GM12878 (cell line): ENCODE data around the gene ZNF547. TPM values are rescaled to one million over a fixed set of nuclear protein-coding genes. Genes with fewer than 3 reads are reported as not detected.

Source experiments
- ATAC-seq: fragments of 200-7000 bp; cut with Tn5 transposase; 3 replicates; pipeline ENCODE4 v1.9.1; 2020; ENCODE audit warnings: mild to moderate bottlenecking, moderate library complexity
- BruUV-seq: library from RNA; stranded (reverse); fragments of 400-500 nt; replicated peaks from 2 replicates; lab custom pipeline; 2021; lab: Mats Ljungman, UMichigan
- CTCF ChIA-PET: fragments of 300-600 bp; sonication (Branson Sonifier 250); formaldehyde crosslinking; extraction: SDS; loops from one replicate; lab custom pipeline; 2021; ENCODE audit warnings: inconsistent platforms; lab: Yijun Ruan, JAX
- POLR2A ChIA-PET: fragments of 350-600 bp; formaldehyde crosslinking; extraction: SDS; loops from one replicate; lab custom pipeline; 2021; ENCODE audit warnings: inconsistent platforms; lab: Charles Lee
- RAD21 ChIA-PET: fragments of 300-600 bp; sonication (Branson Sonifier 250); formaldehyde crosslinking; loops from one replicate; lab custom pipeline; 2023; ENCODE audit warnings: antibody characterized with exemption; ENCODE audit not compliant: unreplicated experiment; lab: Charles Lee
- SMC1A ChIA-PET: fragments of 300-600 bp; sonication (Branson Sonifier 250); formaldehyde crosslinking; loops from one replicate; lab custom pipeline; 2023; ENCODE audit not compliant: unreplicated experiment, uncharacterized antibody; lab: Charles Lee
- DNase-seq: peaks from one replicate; pipeline ENCODE4 v3.0.0-alpha.2; 2011; ENCODE audit warnings: low read depth, low spot score
- FAIRE-seq: peaks from 3 replicates; lab custom pipeline; 2011; peaks lifted over from hg19 to GRCh38; lab: Jason Lieb, UNC
- H2AFZ ChIP-seq: 2 replicates; pipeline ENCODE4 v1.6.0; 2011; ENCODE audit warnings: low read depth, low read length, control low read depth; ENCODE audit not compliant: control insufficient read depth
- H3K27ac ChIP-seq: 2 replicates; pipeline ENCODE4 v1.5.1; 2011; ENCODE audit warnings: control low read depth; ENCODE audit not compliant: control insufficient read depth, insufficient read depth
- H3K27me3 ChIP-seq, 2 experiments: replicated peaks in 1 of 2; 2 replicates each; pipeline versions ENCODE4 v1.6.0 to v1.6.1; 2011; ENCODE audit warnings: low read length in 1 of 2; ENCODE audit not compliant: control insufficient read depth in 2 of 2, insufficient read depth in 2 of 2
- H3K36me3 ChIP-seq, 2 experiments: 2 replicates each; pipeline ENCODE4 v1.5.1; 2011; ENCODE audit warnings: low read length in 1 of 2; ENCODE audit not compliant: control insufficient read depth in 2 of 2, insufficient read depth in 2 of 2
- H3K4me1 ChIP-seq: 2 replicates; pipeline ENCODE4 v1.6.1; 2011; ENCODE audit warnings: mild to moderate bottlenecking, low read length, moderate library complexity, mixed read lengths; ENCODE audit not compliant: control insufficient read depth, insufficient read depth
- H3K4me2 ChIP-seq: 2 replicates; pipeline ENCODE4 v1.6.0; 2011; ENCODE audit warnings: control low read depth; ENCODE audit not compliant: control insufficient read depth, insufficient read depth
- H3K4me3 ChIP-seq: fragments of 200-600 bp; sonication (generic); 2 replicates; pipeline ENCODE4 v1.5.1; 2016
- H3K79me2 ChIP-seq: 2 replicates; pipeline ENCODE4 v1.6.0; 2011; ENCODE audit warnings: low read length; ENCODE audit not compliant: control insufficient read depth, insufficient read depth
- H3K9ac ChIP-seq: 2 replicates; pipeline ENCODE4 v1.8.0; 2011; ENCODE audit warnings: low read length, control low read depth, mixed read lengths; ENCODE audit not compliant: control insufficient read depth, insufficient read depth
- H3K9me3 ChIP-seq: replicated peaks from 3 replicates; pipeline ENCODE4 v1.5.1; 2011; ENCODE audit warnings: mild to moderate bottlenecking, low read length; ENCODE audit not compliant: control insufficient read depth, insufficient read depth
- H4K20me1 ChIP-seq: 2 replicates; pipeline ENCODE4 v1.6.0; 2011; ENCODE audit not compliant: control insufficient read depth, insufficient read depth
- CBFB ChIP-seq: IDR thresholded peaks from 2 replicates; pipeline ENCODE4 v1.6.1; 2016; ENCODE audit warnings: antibody characterized with exemption, low read depth
- CHD1 ChIP-seq: IDR thresholded peaks from 2 replicates; pipeline ENCODE4 v1.6.1; 2012; ENCODE audit warnings: low read depth, low read length, improper control_type of control experiment
- CTCF ChIP-seq, 3 experiments: IDR thresholded peaks in 2 of 3; conservative IDR thresholded peaks in 1 of 3; 2 replicates each; pipeline ENCODE4 v1.5.1; 2011; ENCODE audit warnings: low read depth in 3 of 3, low read length in 3 of 3, mild to moderate bottlenecking in 3 of 3, control low read depth in 2 of 3, moderate library complexity in 2 of 3, inconsistent platforms in 1 of 3, mixed read lengths in 1 of 3; ENCODE audit not compliant: control insufficient read depth in 2 of 3, insufficient read depth in 1 of 3; ENCODE audit errors: extremely low read depth in 1 of 3
- EP300 ChIP-seq, 2 experiments: fragments of 150-350 bp in 1 of 2; IDR thresholded peaks; 2 replicates each; pipeline ENCODE4 v1.6.1; 2011 to 2012; ENCODE audit warnings: low read depth in 2 of 2, low read length in 2 of 2, borderline replicate concordance in 1 of 2, improper control_type of control experiment in 1 of 2, inconsistent platforms in 1 of 2; ENCODE audit not compliant: control insufficient read depth in 1 of 2
- IRF3 ChIP-seq: fragments of 450-650 bp; IDR thresholded peaks from 2 replicates; pipeline ENCODE4 v1.6.1; 2014; ENCODE audit warnings: mild to moderate bottlenecking
- PML ChIP-seq: IDR thresholded peaks from 2 replicates; pipeline ENCODE4 v1.6.1; 2012; ENCODE audit warnings: low read length, inconsistent platforms
- SIN3A ChIP-seq: IDR thresholded peaks from 2 replicates; pipeline ENCODE4 v1.6.1; 2012; ENCODE audit warnings: low read depth, low read length, improper control_type of control experiment
- SMARCA5 ChIP-seq: fragments of 450-650 bp; IDR thresholded peaks from 2 replicates; pipeline ENCODE4 v1.6.1; 2017; ENCODE audit warnings: mild to moderate bottlenecking
- STAT1 ChIP-seq: fragments of 450-650 bp; conservative IDR thresholded peaks from 2 replicates; pipeline ENCODE4 v1.6.1; 2014; ENCODE audit warnings: antibody characterized with exemption, mild to moderate bottlenecking
- SUZ12 ChIP-seq: fragments of 200-600 bp; sonication (generic); IDR thresholded peaks from one replicate; pipeline ENCODE4 v1.6.1; 2018; ENCODE audit warnings: antibody characterized with exemption, mild to moderate bottlenecking; ENCODE audit not compliant: unreplicated experiment
- ZNF217 ChIP-seq: fragments of 450-650 bp; IDR thresholded peaks from 2 replicates; pipeline ENCODE4 v1.6.1; 2017; ENCODE audit warnings: antibody characterized with exemption, mild to moderate bottlenecking
- ZSCAN29 ChIP-seq: fragments of 450-650 bp; IDR thresholded peaks from 2 replicates; pipeline ENCODE4 v1.6.1; 2017; ENCODE audit warnings: mild to moderate bottlenecking, moderate library complexity
- WGBS: methylation state at CpG from one replicate; pipeline ENCODE4 v1.1.6; 2016; ENCODE audit warnings: low lambda C conversion rate; ENCODE audit not compliant: insufficient replicate concordance, insufficient coverage; ENCODE audit errors: missing lambda C conversion rate; 5-methylcytosine and 5-hydroxymethylcytosine counted together
- in situ Hi-C: fragments of 300-500 bp; cut with MboI; formaldehyde crosslinking; loops from 9 replicates; pipeline ENCODE4 v1.14.3; 2018; ENCODE audit warnings: mixed read lengths
- intact Hi-C: fragments of 100-400 bp; cut with micrococcal nuclease; formaldehyde crosslinking; loops from one replicate; pipeline ENCODE4 v1.14.2; 2022; ENCODE audit not compliant: unreplicated experiment
- polyA plus RNA-seq, 11 experiments: library from polyadenylated mRNA; depleted of rRNA in 4 of 11; unstranded in 6 of 11; stranded (reverse) in 5 of 11; fragments of >200 nt; fragmentation: Nextera tagmentation in 4 of 11; fragmentation: Illumina TruSeq in 1 of 11; extraction: Ambion mirVana in 4 of 11; extraction: Trizol in 1 of 11; gene quantifications; 1 replicate in 1 of 11; 2 replicates in 10 of 11; pipeline versions ENCODE4 v1.2.1 to v1.2.3, GENCODE V29; 2011 to 2016; ENCODE audit warnings: inconsistent platforms in 2 of 11, missing spikeins in 2 of 11, low read depth in 1 of 11
- total RNA-seq, 4 experiments: library from RNA; depleted of rRNA in 3 of 4; stranded (reverse); fragments of >200 nt in 3 of 4; fragmentation: Illumina TruSeq in 1 of 4; extraction: Trizol in 1 of 4; gene quantifications; 2 replicates each; pipeline versions ENCODE4 v1.2.1 to v1.2.3, GENCODE V29; 2013 to 2021
- TF ChIP-seq, protein P1 (sequence below): IDR thresholded peaks from 2 replicates; pipeline ENCODE4 v1.6.1; 2011; ENCODE audit warnings: mild to moderate bottlenecking, low read depth, low read length, moderate library complexity; ENCODE audit not compliant: insufficient replicate concordance
- TF ChIP-seq, protein P2 (sequence below): IDR thresholded peaks from 2 replicates; pipeline ENCODE4 v1.6.1; 2012; ENCODE audit warnings: improper control_type of control experiment, low read depth, low read length; ENCODE audit not compliant: insufficient replicate concordance

The ZNF547 gene
- total and polyA plus RNA-seq, 10 of the 15 experiments (the other 5 are each of a cell fraction or from before 2014, with no cell fraction given), result 2.3 to 6.0 (median 3.3) TPM

GRCh38 chr19:57338877-57339276, 24.5 kb upstream of the ZNF547 start (continued):
- TF ChIP-seq EP300 (IDR thresholded peaks at IDR 0.05; ENCODE audit: borderline replicate concordance in 1 of 2, control insufficient read depth in 1 of 2, low read depth in 2 of 2, low read length in 2 of 2) (no peak), SIN3A (no peak), PML (no peak), ZNF217 (no peak)

DNA sequence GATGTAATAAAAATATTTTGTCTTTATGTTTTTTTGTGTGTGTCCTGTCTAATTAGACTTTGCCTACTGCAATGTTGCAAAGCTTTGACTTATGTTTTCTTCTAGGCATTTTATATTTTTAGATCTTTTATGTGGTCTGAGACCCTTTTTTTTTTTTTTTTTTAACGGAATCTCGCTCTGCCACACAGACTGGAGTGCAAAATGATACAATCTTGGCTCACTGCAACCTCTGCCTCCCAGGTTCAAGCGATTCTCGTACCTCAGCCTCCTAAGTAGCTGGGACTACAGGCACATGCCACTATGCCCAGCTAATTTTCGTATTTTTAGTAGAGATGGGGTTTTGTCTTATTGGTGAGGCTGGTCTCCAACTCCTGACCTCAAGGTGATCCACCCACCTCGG, 20.8 kb upstream of the ZNF547 start:
- WGBS, result 53% methylated on average over 6 of the region's 6 CpGs
- no peak for ATAC-seq
- no peak for DNase-seq
- no peak overlapping the region for H3K9ac ChIP-seq
- H4K20me1 ChIP-seq, result no peaks in the 10 kb centered on the region
- no peak overlapping the region for H2AFZ ChIP-seq
- SMC1A ChIA-PET, result no interaction called here
- intact Hi-C loops, result no loop called here
- no peak overlapping the region for H3K27ac ChIP-seq
- no peak overlapping the region for H3K4me2 ChIP-seq
- H3K4me3 ChIP-seq, result no peak overlapping the region
- H3K9me3 ChIP-seq, result no peaks in the 10 kb centered on the region
- POLR2A ChIA-PET, result no interaction called here
- no peak for FAIRE-seq
- RAD21 ChIA-PET, result no interaction called here
- H3K36me3 ChIP-seq, result no peaks in the 10 kb centered on the region
- no TSS peak for BruUV-seq
- no peaks in the 10 kb centered on the region for H3K27me3 ChIP-seq
- in situ Hi-C loops, result no loop called here
- H3K4me1 ChIP-seq, result no peaks in the 10 kb centered on the region
- H3K79me2 ChIP-seq, result no peaks in the 10 kb centered on the region
- CTCF ChIA-PET, result interaction anchor here (0.5 kb wide), 1 partner anchor 69 kb away, joined by 3 read pairs; no protein-coding TSS in a partner anchor
- TF ChIP-seq SMARCA5, result no peak
- TF ChIP-seq ZSCAN29, result no peak
- TF ChIP-seq, protein P1, sequence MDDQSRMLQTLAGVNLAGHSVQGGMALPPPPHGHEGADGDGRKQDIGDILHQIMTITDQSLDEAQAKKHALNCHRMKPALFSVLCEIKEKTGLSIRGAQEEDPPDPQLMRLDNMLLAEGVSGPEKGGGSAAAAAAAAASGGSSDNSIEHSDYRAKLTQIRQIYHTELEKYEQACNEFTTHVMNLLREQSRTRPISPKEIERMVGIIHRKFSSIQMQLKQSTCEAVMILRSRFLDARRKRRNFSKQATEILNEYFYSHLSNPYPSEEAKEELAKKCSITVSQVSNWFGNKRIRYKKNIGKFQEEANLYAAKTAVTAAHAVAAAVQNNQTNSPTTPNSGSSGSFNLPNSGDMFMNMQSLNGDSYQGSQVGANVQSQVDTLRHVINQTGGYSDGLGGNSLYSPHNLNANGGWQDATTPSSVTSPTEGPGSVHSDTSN, result no peak
- TF ChIP-seq CTCF (IDR thresholded peaks at IDR 0.05 in 2 of 3, conservative IDR thresholded peaks at IDR 0.05 in 1 of 3; ENCODE audit: control insufficient read depth in 2 of 3, extremely low read depth in 1 of 3, insufficient read depth in 1 of 3, low read depth in 3 of 3, low read length in 3 of 3), result no peak
- TF ChIP-seq CBFB, result no peak
- no peak for TF ChIP-seq IRF3
- TF ChIP-seq, protein P2, sequence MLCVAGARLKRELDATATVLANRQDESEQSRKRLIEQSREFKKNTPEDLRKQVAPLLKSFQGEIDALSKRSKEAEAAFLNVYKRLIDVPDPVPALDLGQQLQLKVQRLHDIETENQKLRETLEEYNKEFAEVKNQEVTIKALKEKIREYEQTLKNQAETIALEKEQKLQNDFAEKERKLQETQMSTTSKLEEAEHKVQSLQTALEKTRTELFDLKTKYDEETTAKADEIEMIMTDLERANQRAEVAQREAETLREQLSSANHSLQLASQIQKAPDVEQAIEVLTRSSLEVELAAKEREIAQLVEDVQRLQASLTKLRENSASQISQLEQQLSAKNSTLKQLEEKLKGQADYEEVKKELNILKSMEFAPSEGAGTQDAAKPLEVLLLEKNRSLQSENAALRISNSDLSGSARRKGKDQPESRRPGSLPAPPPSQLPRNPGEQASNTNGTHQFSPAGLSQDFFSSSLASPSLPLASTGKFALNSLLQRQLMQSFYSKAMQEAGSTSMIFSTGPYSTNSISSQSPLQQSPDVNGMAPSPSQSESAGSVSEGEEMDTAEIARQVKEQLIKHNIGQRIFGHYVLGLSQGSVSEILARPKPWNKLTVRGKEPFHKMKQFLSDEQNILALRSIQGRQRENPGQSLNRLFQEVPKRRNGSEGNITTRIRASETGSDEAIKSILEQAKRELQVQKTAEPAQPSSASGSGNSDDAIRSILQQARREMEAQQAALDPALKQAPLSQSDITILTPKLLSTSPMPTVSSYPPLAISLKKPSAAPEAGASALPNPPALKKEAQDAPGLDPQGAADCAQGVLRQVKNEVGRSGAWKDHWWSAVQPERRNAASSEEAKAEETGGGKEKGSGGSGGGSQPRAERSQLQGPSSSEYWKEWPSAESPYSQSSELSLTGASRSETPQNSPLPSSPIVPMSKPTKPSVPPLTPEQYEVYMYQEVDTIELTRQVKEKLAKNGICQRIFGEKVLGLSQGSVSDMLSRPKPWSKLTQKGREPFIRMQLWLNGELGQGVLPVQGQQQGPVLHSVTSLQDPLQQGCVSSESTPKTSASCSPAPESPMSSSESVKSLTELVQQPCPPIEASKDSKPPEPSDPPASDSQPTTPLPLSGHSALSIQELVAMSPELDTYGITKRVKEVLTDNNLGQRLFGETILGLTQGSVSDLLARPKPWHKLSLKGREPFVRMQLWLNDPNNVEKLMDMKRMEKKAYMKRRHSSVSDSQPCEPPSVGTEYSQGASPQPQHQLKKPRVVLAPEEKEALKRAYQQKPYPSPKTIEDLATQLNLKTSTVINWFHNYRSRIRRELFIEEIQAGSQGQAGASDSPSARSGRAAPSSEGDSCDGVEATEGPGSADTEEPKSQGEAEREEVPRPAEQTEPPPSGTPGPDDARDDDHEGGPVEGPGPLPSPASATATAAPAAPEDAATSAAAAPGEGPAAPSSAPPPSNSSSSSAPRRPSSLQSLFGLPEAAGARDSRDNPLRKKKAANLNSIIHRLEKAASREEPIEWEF, result no peak
- TF ChIP-seq SUZ12, result no peak
- TF ChIP-seq CHD1, result no peak
- no peak for TF ChIP-seq STAT1
